Measurements from ENCODE around the gene MASP1.

GRCh38 chr3:187207624-187208023 is 83.9 kb downstream of the MASP1 start:
- TF ChIP-seq CTCF (conservative IDR thresholded peaks at IDR 0.05; ENCODE audit: low read depth in 2 of 2) = no peak
- TF ChIP-seq POLR2AphosphoS5 (IDR thresholded peaks at IDR 0.05; ENCODE audit: low read depth) = no peak
- no peak for TF ChIP-seq NANOG (IDR thresholded peaks at IDR 0.05; ENCODE audit: borderline replicate concordance)
- TF ChIP-seq EZH2 (IDR thresholded peaks at IDR 0.05; ENCODE audit: low read depth, unreplicated experiment) = no peak
- no peak for TF ChIP-seq ETS1 (IDR thresholded peaks at IDR 0.05)
- no peak for TF ChIP-seq REST (IDR thresholded peaks at IDR 0.05; ENCODE audit: unreplicated experiment)
